ENCODE results near the gene ADAM19.

The ADAM19 gene

DNA sequence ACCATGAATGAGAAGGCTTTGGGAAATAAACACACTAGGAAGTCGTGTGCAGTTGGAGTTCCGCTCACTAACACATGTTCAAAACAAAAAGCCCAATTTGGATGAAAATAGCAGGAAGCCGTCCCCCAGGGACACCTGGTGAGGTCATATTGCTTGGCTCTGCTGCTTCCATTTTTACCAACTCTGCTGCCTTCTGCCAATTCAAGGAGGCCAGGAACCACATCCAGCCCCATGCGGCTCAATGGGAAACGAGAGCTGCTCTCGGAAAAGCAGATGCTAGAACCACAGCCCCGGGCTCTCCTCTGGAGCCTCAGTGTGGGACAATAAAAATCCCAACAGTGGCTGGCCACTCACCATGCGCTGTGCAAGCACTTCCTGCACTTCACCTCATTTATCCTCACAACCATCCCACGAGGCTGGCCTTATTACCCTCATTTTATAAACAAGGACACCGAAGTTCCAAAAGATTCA, 13.4 kb downstream of the ADAM19 start:
- no peak for DNase-seq

DNA sequence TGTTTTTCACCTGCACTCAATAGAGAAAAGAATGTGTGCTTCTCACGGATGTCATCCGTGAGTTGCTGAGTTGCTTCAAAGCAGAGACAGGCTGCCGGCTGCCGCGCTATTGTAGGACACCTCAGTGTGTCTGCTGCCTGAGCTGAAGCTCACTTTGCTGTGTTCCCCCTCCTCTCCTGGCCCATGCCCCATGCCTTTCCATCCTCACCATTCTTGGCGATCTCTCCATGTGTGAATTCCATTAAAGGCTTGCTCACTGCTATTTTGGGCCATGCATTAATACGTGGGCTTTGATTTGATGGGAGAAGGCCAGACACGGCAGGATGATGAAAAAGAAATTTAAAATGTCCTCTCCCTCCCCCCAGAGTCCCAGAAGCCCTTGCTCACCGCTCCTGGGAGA, 14.5 kb downstream of the ADAM19 start:
- DNase-seq = no peak

DNA sequence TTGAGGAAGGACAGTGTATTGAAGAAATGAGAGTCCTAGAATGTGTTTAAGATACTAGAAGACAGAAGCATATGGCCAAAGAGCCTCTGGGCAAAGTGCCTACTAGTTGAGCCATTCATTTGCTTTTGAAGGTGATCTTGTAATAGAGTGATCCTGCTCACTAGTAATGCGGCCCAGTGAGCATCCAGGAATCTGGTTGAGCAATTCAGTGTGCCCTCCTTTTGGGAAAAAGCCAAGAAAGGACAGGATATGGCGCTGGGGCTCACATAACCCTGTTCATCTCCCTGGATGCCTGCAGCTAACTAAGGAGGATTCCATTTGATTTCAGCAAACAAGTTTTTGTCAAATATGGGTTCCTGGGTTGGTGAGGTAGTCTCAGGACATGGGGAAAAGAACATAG, 16.3 kb downstream of the ADAM19 start:
- DNase-seq = no peak

DNA sequence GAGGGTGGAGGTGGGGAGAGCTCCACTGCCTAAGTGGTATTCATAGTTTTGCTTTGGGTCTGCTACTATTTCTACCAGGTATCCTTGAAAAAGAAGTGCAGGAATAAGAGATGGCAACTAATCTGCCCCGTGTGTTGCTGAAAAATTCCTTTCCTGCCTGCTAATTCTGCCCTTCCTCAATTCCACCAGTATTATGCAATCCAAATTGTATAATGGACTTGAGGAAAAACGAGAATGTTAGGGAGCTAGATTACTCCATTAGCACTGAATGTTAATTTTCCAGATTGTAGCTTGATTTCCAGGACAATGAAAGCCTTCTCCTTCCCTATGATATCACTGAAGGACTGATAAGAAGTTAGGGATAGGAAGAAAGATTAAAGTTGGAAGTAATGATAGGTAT, 16.9 kb downstream of the ADAM19 start:
- DNase-seq = no peak

DNA sequence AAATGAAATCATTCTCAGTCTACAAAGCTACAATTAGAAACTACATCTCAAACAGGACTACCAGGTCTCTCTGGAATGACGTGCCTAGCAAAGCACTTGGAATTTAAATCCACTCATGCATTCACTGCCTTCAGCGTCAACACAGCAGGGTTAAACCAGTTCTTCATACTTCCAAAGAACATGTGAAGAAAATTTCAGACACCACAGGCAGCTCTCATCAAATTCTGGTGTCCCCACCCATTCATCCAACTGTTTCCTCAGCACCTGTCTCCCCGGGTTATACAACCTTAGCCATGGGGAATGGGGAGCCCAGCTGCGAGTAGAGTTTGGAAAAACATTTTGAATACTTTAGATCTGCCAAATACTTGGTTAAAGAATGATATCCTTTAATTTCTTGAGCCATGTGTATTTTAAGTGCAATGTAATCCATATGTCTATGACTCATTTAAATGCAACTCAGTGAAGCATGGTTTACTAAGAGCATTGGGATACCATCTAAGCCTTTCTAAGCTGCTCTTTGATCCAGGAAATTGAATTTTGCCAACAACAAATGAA, 17.5 kb downstream of the ADAM19 start:
- no peak for DNase-seq

DNA sequence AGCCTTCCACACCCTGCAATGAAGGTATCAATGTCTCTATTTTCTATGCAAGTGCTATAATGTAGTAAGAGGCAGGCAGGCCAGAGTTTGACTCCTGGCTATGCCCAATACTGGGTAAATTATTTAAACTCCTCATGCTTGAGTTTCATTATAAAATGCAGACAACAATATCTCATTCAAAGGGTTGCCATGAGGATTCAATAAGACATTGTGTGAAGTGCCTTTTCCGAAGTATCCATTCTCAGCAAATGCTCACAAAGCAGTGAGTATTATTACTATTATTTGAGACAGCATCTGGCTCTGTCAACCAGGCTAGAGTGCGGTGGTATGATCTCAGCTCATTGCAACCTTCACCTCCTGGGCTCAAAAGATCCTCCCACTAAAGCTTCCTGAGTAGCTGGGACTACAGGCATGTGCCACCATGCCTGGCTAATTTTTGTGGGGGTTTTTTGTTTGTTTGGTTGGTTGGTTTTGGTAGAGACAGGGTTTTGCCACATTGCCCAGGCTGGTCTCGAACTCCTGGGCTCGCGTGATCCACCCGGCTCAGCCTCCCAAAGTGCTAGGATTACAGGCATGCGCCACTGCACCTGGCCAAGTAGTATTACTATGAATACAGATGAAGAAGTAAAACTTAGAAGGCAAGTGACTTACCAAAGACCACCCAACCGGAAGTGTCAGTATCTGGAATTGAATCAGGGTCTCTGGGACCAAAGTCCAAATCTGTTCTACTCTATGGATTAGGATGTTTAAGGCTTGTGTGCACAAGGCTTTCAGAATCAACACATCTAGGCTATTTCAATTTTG, 18.8 kb downstream of the ADAM19 start:
- no peak for DNase-seq

DNA sequence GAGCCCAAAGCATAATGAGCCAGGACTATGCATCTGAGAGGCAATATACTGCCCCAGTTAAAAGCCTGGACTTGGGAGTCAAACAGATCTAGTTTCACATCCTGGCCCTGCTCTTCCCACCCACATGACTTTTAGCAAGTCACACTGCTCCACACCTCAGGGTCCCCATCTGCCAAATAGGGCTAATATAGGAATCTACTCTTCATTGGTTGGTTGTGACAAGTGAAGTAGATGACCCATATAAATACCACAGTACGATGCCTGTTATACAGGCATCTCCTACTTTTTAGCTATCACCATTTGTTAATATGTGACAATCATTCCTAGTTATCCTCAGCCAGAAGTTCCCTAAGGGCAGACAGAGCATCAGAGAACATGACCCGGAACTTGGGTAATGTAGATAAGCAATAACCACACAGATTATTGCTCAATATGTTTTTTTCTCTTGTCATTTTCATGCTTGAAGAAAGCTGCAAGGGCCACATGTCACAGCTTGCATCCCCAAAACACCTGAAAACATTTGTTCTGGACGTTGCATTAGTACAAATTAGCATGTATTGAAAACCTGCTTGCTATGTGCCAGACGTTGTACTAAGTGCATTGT, 20.4 kb downstream of the ADAM19 start:
- DNase-seq = no peak

DNA sequence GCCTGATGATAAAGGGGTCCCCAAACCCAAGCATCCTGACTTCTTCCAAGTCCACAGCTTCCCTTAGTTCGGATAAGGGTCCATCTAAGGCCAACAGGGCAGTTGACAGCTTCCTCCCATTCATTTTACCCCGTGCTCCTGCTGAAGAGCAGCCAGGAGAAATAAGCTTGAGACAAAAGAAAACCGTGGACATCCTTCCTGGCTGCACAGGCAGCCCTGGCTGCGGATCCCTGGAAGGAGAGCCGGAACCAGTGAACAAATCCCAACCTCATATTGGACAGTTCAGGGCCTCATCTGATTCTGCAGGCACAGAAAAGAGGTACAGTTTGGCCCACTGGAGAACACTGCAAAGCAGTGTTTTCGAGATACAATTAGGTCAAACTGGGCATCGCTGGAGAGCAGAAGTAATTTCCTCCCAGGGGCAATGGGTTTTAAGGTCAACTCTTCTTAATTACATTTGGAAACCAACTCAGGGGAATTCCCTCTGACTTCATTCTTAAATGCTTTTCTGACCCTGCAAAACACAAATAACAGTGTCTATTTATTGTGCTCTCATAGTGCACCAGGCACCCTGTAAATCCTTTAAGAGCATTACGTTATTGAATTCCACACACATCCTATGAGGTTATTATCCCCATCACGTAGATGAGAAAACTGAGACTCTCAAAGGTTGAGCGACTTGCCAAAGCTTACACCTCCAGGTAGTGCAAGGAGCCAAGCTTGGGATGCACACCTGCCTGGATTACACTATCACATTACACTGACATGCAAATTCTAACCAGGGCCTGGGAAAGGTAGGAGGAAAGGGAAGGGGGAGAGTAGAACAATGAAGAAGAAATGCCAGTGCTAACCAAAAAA, 21.2 kb downstream of the ADAM19 start:
- peak; percentile 93 for DNase-seq

DNA sequence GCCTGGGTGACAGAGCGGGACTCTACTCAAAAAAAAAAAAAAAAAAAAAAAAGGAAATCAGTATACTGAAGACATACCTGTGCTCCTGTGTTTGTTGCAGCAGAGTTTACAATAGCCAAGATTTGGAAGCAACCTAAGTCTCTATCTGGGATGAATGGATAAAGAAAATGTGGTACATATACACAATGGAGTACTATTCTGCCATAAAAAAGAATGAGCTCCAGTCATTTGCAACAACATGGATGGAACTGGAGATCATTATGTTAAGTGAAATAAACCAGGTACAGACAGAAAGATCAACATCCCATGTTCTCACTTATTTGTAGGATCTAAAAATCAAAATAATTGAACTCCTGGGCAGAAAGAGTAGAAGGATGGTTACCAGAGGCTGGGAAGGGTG, 22.9 kb downstream of the ADAM19 start:
- DNase-seq = no peak

DNA sequence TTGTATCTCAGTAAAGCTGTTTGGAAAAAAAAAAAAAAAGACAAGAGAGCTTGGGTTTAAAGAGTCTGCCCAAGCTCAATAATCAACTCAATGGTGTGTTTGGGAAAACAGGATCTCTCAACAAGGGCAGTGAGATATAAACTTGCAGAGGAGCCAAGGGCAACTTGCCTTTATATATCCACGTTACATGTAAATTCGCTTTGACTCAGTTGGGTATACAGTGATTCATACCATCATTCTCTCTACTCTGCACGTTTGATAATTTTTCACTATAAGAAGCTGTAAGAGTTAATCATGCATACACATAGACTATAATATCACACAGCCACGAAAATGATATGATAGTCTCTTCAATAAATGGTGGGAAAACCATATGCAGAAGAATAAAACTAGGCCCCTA, 24.9 kb downstream of the ADAM19 start:
- no peak for DNase-seq

DNA sequence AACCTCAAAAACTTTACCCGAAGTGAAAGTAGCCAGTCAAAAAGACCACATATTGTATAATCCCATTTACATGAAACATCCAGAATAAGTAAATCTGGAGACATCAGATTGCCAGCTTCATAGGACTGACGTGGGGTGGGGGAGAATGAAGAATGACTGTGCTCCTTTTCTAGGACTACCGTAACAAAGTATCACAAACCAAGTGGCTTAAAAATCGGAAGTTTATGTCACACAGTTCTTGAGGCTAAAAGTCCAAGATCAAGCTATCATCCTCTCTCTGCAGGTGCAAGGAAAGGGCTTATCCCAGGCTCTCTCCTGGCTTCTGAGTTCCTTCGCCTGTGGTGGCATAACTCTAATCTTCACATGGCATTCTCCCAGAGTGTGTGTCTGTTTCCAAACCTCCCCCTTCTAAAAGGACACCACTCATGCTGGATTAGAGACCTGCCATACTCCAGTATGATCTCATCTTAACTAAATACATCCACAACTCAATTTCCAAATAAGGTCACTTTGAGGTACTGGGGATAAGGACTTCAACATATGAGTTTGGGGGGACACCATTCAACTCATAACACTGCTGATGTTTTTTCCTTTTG, 25.5 kb downstream of the ADAM19 start:
- no peak for DNase-seq

DNA sequence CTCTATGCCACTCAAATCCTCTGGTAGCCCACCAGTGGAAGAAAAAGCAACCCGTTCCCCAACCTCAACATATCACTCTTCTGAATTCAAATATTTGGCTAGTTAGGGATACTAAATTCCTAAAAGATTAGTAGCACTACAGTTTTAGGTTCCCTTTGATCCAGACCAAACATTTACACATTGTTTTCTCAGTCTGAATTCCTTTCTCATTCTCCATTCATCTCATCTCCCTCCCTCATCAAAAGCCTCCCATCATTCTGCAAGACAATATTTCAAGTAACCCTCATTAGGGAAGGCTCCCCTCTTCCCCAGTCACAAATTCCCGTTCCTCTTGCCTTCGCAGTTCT, 26.3 kb downstream of the ADAM19 start:
- no peak for DNase-seq

DNA sequence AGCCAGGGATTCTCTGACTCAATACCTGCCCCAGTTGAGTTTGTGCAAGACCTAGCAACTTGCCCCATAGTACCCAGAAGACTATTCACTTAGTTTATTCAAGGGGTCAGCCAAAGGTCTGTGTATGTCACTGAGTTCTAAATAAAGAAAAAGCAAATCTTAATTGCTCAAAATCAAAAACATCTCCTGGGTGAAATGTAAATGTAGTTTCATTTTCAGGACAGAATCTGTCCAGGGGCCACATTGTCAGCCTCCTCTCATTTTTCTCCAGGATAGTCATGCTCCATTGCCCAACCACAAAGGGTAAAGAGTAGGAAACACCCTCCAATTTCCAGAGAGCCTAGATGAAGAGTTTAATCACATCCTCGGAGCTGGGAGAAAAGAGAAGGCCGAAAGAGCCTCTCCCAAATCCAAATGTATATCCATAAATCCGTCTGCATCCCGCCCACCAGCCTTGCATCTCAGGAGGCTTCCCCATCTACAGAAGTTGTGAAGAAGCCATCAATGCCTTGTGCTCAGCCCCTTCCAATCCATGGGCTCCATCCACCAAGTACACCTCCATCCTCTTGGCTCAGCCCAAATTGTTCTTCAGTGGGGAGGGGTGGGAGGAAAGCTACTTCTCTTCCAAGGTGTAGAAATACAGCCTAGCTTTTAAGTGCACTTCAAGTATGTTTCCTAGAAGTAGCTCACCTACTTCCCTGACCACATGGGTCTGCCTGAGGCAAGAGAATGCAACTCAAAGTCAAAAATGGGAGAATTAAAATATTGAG, 26.9 kb downstream of the ADAM19 start:
- no peak for DNase-seq

DNA sequence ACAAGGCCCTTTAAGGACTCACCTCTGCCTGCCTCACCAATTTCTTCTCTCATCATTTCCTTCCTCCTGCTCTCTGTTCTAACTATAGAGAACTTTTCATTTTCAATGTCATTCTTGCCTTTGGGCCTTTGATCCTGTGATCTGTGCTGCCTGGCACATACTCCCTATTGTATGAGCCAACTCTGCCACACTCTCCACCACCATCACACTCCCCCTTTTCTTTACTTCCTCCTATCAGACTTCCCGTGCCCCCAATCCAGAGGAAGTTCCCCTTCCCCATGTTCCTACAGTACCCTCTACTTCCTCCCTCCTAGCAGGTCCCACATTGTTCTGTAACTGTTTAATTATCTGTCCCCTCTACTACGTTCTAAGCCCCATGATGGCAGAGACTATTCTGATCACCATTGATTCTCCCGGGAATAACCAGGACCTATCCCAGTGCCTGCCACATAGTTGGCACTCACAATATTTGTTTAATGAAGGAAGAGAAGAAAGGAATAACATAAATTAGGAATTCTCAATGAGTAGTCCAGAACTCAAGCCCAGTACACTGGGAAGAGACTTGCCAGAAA, 27.5 kb downstream of the ADAM19 start:
- DNase-seq = no peak

DNA sequence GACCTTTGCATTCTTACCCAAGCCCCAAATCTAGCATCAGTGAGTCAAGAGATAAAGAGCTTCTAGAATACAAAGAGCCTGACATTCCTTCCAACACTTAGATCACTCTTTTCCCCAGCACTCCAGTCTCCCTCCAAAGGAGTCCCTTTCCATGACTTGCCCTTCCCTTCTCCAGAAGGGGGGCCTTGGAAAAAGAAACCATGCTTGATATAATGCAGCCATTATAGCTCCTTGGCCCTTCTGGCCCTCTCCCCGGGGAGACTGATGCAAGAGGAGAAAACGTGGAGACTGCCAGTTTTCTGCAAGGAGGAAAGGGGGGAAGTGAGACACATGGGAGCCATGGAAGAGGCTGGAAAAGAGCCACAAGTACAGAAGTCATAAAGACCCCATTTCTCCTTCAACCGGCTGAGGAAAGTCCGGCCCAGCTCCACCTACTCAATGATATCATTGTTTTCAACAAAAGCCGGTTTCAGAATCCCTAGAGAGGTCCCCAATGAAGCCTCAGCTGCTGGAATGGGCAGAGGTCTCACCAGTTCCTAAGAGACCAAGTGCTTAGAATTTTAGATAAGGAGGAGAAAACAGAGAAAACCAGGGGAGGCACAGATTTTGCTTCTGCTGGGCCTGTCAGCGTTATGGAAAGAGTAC, 29.0 kb downstream of the ADAM19 start:
- DNase-seq = no peak

DNA sequence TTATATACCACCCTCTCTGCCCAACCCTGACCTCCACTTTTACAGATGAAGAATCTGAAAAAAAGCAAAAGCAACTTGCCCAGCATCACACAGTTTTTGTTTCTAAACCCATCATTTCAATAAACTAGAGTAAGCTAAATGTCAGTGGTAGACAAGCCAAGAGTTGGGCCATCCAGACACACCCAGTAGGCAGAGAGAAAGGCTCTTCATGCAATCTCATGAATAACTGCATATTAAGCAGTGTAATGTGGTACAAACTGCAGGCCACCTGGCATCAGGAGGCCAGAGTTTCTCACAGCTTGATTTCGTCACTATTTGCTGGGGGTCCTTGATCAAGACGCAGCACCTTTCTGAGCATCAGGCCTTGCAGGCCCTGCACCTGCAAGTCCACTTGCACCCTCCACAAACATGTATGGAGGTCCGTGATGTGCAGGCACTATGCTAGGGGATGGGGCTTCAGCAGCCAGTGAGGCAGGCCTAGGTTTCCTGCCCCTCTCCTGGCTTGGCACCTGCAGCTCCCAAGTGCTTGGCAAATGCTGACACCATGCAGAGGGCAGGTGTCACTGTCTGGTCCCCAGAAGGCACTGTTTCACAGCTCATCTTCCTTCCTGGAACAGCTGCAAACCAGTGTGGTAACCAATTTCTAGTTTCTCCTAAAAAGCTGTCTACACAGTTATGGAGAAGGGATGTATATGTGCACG, 29.8 kb downstream of the ADAM19 start:
- DNase-seq = no peak

DNA sequence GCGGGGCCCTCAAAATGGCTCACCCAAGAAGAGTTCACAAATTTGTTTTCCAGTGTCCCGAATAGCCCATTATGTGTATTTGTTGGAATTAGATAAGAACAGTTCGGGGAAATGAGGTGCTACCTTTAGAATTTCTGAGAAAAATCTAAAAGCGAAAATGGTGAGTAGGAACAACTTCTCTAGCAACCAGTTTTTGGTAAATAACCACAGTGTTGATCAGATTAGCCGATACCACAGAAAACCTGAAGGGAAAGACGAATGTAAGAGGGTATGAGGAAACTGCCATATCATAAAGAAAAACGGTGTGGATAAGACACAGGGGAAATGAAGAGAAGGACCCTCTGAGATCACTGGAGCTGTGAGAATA, 31.0 kb downstream of the ADAM19 start:
- DNase-seq = no peak

DNA sequence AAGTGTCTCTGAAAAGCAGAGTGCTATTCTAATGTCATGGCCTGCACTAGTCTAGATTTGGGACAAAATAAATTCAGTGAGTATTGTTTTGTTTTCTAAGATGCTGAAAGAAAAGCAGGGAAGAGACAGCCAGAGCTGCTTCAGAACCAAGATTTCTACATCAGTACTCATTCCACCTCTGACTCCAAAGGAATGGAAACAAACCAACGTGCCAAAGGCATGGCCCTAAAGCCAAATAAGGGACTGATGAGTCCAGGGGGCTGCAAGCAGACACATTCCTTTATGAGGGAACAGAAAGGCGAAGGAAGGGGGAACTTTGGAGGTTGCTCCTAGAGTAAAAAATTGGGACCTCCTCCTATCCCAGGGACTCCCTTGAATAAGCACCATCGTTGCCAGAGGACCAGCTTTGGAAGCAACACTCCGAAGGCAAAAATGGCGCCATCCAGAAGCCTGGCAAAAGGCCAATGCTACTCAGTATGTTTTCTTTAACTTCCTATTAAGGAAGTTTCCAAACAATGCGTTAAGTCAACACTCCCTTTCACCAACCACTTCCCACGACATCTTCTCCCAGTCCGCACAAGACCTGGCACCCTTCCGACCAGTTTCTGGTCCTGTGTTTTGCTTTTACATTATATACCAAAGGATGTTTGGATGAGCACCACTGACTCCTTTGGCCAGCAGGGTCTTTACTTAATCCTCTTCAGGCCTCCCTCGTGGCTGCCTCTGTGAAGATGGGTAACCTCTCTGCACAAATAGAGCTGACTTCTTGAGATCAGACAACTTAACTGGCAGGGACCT, 31.6 kb downstream of the ADAM19 start:
- DNase-seq = no peak

DNA sequence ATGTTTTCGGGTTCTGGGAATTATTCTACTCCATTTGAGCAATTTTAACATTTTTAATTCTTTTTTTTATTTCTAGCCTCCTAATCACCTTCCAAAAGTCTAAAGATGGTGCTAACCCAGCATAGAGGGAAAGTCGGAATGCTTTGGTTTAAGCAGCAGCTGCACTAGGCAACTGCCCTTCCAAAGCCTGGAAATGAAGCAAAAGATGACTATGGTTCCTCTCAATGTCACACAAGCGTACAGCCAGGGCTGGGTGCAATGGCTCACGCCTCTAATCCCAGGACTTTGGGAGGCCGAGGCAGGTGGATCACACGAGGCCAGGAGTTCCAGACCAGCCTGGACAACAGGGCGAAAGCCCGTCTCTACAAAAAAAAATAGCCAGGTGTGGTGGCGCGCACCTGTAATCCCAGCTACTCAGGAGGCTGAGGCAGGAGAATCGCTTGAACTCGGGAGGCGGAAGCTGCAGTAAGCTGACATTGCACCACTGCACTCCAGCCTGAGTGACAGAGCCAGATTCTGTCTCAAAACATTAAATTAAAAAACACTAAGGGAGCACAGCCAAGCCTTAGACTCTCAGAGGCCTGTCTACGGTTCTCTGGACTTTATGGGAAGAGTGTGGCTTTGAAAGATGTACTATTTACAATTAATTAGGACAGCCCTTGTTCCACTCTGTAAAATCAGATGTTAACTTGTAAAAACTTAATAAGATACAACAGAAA, 33.1 kb downstream of the ADAM19 start:
- no peak for DNase-seq

Measured in NCI-H526 treated with DMSO at 0.1 percent for 48 hours (cell line).